ENCODE data around the gene GUCD1. TPM values are rescaled to one million over a fixed set of nuclear protein-coding genes. Genes with fewer than 3 reads are reported as not detected.

Gene GUCD1
- total RNA-seq, 1 donor from 2014 or later = 77.7 TPM

DNA sequence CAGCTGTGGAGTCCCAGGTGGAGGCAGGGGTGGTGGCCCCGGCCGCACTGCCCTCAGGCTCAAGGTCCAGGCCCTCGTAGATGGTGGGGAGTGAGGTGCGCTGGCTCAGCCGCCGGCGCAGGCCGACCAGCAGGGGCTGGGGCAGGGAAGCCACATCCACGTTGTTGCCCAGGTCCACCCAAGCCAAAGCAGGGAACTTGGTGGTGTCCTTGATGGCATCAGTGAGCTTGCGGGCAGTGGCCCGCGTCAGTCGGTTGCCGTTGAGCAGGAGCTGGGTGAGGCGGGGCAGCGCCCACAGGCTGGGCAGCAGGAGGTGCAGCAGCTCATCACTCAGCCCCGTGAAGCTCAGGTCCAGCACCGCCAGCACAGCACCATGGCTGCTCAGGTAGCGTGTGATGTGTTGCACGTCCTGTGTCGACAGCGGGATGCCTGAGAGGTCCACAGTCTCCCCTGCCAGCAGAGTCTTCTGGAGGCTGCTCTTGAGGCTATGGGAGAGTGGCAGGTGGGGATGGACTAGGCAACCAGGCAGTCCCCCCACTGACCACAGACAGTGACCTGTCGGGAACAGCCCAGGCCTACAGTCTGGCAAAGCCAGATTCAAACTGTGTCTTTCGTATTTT is 31.1 kb upstream of the GUCD1 start:
- Histone ChIP-seq H3K4me3 (ENCODE audit: insufficient read depth, low read depth, low read length) (no peak overlapping the region), H3K4me2 (ENCODE audit: low read length) (no peak overlapping the region), H3K27ac (ENCODE audit: low read depth, low read length) (no peak overlapping the region), H2AFZ (ENCODE audit: low read depth, low read length) (no peak overlapping the region), H3K27me3 (ENCODE audit: insufficient read depth, low read length) (no peaks in the 10 kb centered on the region), H3K4me1 (ENCODE audit: insufficient read depth, low read length) (peaks cover 16% of the 10 kb centered on the region), H4K20me1 (ENCODE audit: insufficient read depth, low read length) (no peaks in the 10 kb centered on the region), H3K79me2 (ENCODE audit: insufficient read depth, low read length) (no peaks in the 10 kb centered on the region), H3K36me3 (ENCODE audit: insufficient read depth, low read length) (no peaks in the 10 kb centered on the region), H3K9ac (ENCODE audit: low read length) (no peak overlapping the region), H3K9me3 (ENCODE audit: insufficient read depth, low read depth, low read length) (no peaks in the 10 kb centered on the region)
- TF ChIP-seq, protein P1, sequence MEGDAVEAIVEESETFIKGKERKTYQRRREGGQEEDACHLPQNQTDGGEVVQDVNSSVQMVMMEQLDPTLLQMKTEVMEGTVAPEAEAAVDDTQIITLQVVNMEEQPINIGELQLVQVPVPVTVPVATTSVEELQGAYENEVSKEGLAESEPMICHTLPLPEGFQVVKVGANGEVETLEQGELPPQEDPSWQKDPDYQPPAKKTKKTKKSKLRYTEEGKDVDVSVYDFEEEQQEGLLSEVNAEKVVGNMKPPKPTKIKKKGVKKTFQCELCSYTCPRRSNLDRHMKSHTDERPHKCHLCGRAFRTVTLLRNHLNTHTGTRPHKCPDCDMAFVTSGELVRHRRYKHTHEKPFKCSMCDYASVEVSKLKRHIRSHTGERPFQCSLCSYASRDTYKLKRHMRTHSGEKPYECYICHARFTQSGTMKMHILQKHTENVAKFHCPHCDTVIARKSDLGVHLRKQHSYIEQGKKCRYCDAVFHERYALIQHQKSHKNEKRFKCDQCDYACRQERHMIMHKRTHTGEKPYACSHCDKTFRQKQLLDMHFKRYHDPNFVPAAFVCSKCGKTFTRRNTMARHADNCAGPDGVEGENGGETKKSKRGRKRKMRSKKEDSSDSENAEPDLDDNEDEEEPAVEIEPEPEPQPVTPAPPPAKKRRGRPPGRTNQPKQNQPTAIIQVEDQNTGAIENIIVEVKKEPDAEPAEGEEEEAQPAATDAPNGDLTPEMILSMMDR (IDR thresholded peaks at IDR 0.05; ENCODE audit: insufficient read depth, low read depth, low read length) = no peak
- no peak for TF ChIP-seq EZH2 (IDR thresholded peaks at IDR 0.05; ENCODE audit: insufficient read depth, low read length)
- Mint-ChIP-seq H3K4me1 (ENCODE audit: low read depth, unreplicated experiment) (peaks cover 6% of the 10 kb centered on the region), H3K36me3 (ENCODE audit: low read depth, unreplicated experiment) (no peaks in the 10 kb centered on the region), H3K9me3 (ENCODE audit: unreplicated experiment) (no peaks in the 10 kb centered on the region), H3K4me3 (ENCODE audit: unreplicated experiment) (no peak overlapping the region), H3K27me3 (ENCODE audit: low read depth, unreplicated experiment) (no peaks in the 10 kb centered on the region), H3K27ac (ENCODE audit: unreplicated experiment) (no peak overlapping the region)
- FAIRE-seq = no peak
- no peak for DNase-seq (ENCODE audit: low read depth)

DNA sequence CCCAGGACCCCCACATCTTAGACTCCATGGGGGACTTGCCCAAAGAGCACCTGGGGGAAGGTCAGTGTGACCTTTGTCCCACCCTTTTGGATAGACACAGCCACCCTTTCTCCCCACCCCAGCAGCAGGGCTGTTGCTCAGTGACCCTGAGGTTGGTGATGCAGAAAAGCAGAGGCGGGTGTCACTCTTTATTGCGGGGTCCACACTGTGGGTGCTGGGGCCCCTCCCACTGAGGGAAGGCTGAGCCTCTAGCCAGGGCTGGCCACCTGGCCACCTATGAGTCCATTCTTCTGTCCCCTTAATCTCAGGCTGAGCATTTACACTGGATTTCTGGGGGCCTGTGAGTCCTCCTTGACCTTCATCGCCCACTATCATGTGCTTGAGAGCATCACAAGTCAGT is 30.5 kb upstream of the GUCD1 start:
- H3K36me3 ChIP-seq (ENCODE audit: insufficient read depth, low read length) = no peaks in the 10 kb centered on the region
- FAIRE-seq (no peak), DNase-seq (ENCODE audit: low read depth) (no peak)
- H3K4me1 ChIP-seq (ENCODE audit: insufficient read depth, low read length) = peaks cover 16% of the 10 kb centered on the region
- H3K27me3 Mint-ChIP-seq (ENCODE audit: low read depth, unreplicated experiment) = no peaks in the 10 kb centered on the region
- H4K20me1 ChIP-seq (ENCODE audit: insufficient read depth, low read length) = no peaks in the 10 kb centered on the region
- no peak overlapping the region for H3K9ac ChIP-seq (ENCODE audit: low read length)
- H3K4me3 ChIP-seq (ENCODE audit: insufficient read depth, low read depth, low read length) = no peak overlapping the region
- peaks cover 6% of the 10 kb centered on the region for H3K4me1 Mint-ChIP-seq (ENCODE audit: low read depth, unreplicated experiment)
- H3K4me2 ChIP-seq (ENCODE audit: low read length) = no peak overlapping the region
- no peak overlapping the region for H3K27ac Mint-ChIP-seq (ENCODE audit: unreplicated experiment)
- H3K4me3 Mint-ChIP-seq (ENCODE audit: unreplicated experiment) = no peak overlapping the region
- no peaks in the 10 kb centered on the region for H3K27me3 ChIP-seq (ENCODE audit: insufficient read depth, low read length)
- no peak overlapping the region for H2AFZ ChIP-seq (ENCODE audit: low read depth, low read length)
- H3K79me2 ChIP-seq (ENCODE audit: insufficient read depth, low read length) = no peaks in the 10 kb centered on the region
- H3K9me3 ChIP-seq (ENCODE audit: insufficient read depth, low read depth, low read length) = no peaks in the 10 kb centered on the region
- no peaks in the 10 kb centered on the region for H3K9me3 Mint-ChIP-seq (ENCODE audit: unreplicated experiment)
- no peaks in the 10 kb centered on the region for H3K36me3 Mint-ChIP-seq (ENCODE audit: low read depth, unreplicated experiment)
- TF ChIP-seq, protein P1 (IDR thresholded peaks at IDR 0.05; ENCODE audit: insufficient read depth, low read depth, low read length) = no peak
- TF ChIP-seq EZH2 (IDR thresholded peaks at IDR 0.05; ENCODE audit: insufficient read depth, low read length) = no peak
- H3K27ac ChIP-seq (ENCODE audit: low read depth, low read length) = no peak overlapping the region

DNA sequence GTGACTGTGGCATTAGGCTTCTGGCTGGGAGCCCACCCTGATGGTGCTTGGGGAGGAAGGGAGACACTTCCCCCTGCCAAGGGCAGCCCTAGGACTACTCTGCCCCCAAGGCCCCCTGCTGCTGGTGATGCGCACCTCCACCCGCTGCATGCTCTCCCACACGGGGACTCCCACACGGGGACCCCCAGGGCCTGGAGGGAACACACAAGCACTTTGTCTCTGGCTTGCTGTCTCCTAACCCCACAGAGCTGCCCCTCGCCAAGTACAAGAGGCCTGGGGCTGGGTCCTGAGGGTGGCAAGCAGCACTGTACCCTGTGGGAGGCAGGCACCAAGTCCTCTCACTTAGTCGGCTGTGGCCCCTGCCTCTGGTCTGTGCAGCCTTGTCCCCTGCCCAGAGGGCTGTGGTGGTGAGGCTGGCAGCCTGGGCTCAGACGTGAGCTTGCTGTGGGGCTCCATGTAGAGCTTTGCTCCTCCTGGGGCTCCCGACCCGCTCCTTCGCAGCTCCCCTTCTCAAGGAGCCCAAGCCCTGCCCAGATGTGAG is 30.0 kb upstream of the GUCD1 start:
- H3K9ac ChIP-seq (ENCODE audit: low read length) = no peak overlapping the region
- no peak for FAIRE-seq
- H3K36me3 ChIP-seq (ENCODE audit: insufficient read depth, low read length) = no peaks in the 10 kb centered on the region
- no peaks in the 10 kb centered on the region for H3K27me3 ChIP-seq (ENCODE audit: insufficient read depth, low read length)
- no peak for DNase-seq (ENCODE audit: low read depth)
- Mint-ChIP-seq H3K36me3 (ENCODE audit: low read depth, unreplicated experiment) (no peaks in the 10 kb centered on the region), H3K27me3 (ENCODE audit: low read depth, unreplicated experiment) (no peaks in the 10 kb centered on the region), H3K4me1 (ENCODE audit: low read depth, unreplicated experiment) (peaks cover 6% of the 10 kb centered on the region), H3K27ac (ENCODE audit: unreplicated experiment) (no peak overlapping the region), H3K4me3 (ENCODE audit: unreplicated experiment) (no peak overlapping the region), H3K9me3 (ENCODE audit: unreplicated experiment) (no peaks in the 10 kb centered on the region)
- H4K20me1 ChIP-seq (ENCODE audit: insufficient read depth, low read length) = no peaks in the 10 kb centered on the region
- H3K9me3 ChIP-seq (ENCODE audit: insufficient read depth, low read depth, low read length) = no peaks in the 10 kb centered on the region
- H3K27ac ChIP-seq (ENCODE audit: low read depth, low read length) = no peak overlapping the region
- TF ChIP-seq, protein P1 (IDR thresholded peaks at IDR 0.05; ENCODE audit: insufficient read depth, low read depth, low read length) = no peak
- TF ChIP-seq EZH2 (IDR thresholded peaks at IDR 0.05; ENCODE audit: insufficient read depth, low read length) = no peak
- no peak overlapping the region for H3K4me3 ChIP-seq (ENCODE audit: insufficient read depth, low read depth, low read length)
- no peak overlapping the region for H3K4me2 ChIP-seq (ENCODE audit: low read length)
- H3K79me2 ChIP-seq (ENCODE audit: insufficient read depth, low read length) = no peaks in the 10 kb centered on the region
- peaks cover 16% of the 10 kb centered on the region for H3K4me1 ChIP-seq (ENCODE audit: insufficient read depth, low read length)
- H2AFZ ChIP-seq (ENCODE audit: low read depth, low read length) = no peak overlapping the region

Measured in astrocyte (in vitro differentiated cells and primary cell).